Cerebellar cortex (tissue), 1 donor: Measurements from ENCODE around the gene PLXDC1.
"Not testable (repeated sequence)": the region's sequence is repeated elsewhere in the genome, so short reads cannot be mapped to it uniquely, and the experiment has no call there.

Experiments used
- DNase-seq: peaks from one replicate; pipeline ENCODE4 v3.0.0-alpha.2; 2015; ENCODE audit warnings: low spot score

The PLXDC1 gene

DNA sequence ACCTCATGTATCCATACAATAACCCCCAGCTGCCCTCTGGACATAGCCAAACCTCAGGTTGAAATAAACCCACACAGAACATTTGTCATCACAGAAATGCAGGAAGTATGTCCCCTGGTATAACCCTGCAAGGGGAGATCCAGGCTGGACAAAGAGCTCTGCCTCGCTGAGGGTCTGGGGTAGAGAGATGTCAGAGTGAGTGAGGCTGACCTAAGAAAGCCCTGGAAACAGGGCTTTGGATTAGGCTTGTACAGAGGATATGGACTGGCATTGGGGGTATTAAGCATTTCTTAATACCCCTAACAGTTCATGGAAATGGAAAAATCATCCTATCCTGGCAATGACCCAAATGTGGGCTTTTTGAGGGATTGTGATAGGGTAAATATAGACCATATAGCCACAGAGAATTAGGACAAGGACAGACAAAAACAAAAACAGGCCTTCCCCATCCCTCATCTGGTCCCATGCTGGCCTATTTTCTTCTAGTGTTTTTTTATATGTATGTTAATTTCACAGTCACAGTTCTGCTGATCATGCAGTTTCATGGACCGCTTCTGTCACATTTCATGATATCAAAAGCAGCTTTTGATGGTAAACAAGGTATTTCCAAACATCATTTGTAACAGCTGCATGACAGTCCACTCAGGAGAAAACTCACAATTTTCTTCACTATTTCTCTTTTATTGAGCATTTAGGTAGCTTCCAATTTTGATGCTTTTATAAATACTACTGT, 26.1 kb downstream of the PLXDC1 start:
- DNase-seq = no peak

- DNase-seq = peak; percentile 96
Observed at GRCh38 chr17:39123627-39124026, 27.8 kb downstream of the PLXDC1 start.

- no peak for DNase-seq
Observed at GRCh38 chr17:39122991-39123390, 28.4 kb downstream of the PLXDC1 start.

DNA sequence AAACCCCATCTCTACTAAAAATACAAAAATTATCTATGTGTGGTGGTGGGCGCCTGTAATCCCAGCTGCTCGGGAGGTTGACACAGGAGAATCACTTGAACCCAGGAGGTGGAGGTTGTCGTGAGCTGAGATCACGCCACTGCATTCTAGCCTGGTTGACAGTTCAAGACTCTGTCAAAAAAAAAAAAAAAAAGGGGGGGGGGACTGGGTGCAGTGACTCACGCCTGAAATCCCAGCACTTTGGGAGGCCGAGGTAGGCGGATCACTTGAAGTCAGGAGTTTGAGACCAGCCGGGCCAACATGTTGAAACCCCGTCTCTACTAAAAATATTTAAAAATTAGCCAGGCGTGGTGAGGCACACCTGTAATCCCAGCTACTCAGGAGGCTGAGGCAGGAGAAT, 29.5 kb downstream of the PLXDC1 start:
- DNase-seq = not testable (repeated sequence)

DNA sequence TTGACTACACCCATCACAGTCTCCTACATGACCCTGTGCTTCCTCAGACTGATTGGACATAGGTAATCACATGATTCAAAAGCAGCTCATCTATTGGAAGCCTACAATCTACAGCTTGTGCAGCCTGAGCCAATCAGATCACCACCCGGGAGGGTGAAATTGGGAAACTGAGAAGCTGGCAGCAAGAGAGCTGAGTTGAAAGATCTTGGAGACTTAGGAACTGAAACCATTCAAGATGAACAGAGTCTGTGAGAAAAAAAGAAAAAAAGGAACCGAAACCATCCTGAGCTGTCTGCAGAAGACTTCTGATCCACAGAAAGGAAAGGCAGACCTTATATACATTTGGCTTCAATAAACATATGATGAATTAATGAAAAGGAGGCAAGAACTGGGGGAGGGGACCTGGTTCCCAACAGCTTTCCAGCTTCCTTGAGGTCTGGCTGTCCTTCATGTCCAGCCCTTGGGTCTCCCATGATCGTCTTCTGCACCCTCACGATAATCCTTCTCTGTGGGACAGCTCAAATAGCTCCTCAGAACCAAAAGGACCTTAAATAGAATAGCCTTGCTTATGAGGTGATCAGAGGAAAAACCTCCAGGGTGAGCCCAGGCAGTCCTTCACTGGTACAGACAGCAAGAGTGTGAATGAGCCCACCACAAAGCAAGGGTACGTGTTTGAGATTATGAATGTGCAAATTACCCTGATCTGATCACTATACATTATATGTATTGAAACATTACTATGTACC, 32.6 kb downstream of the PLXDC1 start:
- no peak for DNase-seq

DNA sequence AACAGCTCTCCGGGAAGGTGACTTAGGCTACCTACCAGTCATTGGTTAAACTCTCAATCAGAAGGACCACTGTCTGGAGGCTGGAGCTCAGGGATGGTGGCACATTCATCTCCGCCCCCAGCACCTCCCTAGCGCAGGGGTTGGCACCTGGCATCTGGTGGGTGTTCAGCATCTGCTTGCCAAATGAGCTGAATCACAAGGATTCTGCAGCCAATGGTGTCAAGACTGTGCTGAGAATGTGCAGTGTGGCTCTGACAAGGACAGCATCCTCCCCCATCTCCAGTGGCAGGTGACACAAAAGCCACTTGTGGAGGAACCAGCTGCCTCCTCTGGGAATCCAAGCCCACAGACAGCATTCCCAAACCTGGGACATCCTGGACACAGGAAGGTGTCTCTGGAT, 35.2 kb downstream of the PLXDC1 start:
- no peak for DNase-seq

DNA sequence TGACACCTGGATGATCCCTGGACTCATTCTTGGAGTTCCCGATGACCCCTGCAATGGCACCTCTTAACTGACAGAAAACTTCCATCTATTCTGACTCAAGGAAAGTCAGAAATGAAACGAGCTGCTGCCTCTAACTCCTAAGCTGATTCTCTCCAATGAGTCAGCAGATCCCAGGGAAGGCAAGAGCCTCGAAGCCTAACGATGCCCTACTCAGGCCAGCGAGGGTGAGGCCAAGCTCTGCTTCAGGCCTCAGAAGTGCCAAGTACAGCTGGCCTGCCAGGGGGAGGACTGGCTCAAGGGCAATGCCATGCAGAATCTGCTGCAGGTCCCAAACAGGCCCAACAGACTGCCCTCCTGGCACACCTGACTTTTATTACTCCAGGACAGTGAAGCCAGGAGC, 36.3 kb downstream of the PLXDC1 start:
- no peak for DNase-seq

DNA sequence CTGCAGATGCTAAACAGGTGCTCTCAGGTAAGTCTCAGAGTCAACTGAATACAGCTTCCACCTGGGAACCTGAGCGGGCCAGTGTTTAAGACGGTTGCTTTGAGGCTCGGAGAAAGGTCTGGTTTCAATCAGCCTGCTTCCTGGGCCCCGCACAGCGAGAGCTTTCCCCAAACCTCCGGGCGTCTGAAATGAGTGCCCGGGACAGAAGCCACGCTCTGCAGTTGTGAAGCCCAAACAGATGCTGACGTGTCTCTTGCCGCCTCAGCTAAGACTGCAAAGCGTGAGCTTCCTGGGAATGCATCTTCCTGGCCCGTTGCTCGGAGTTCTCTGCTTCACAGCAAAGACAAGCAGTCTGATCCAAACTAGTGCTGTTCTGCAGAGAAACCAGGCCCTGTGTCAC, 36.7 kb downstream of the PLXDC1 start:
- no peak for DNase-seq

- no peak for DNase-seq
Observed at GRCh38 chr17:39113871-39114270, 37.6 kb downstream of the PLXDC1 start.

GRCh38 chr17:39110435-39111136, 40.9 kb downstream of the PLXDC1 start:
- no peak for DNase-seq

GRCh38 chr17:39108461-39109375, 42.7 kb downstream of the PLXDC1 start:
- no peak for DNase-seq

DNA sequence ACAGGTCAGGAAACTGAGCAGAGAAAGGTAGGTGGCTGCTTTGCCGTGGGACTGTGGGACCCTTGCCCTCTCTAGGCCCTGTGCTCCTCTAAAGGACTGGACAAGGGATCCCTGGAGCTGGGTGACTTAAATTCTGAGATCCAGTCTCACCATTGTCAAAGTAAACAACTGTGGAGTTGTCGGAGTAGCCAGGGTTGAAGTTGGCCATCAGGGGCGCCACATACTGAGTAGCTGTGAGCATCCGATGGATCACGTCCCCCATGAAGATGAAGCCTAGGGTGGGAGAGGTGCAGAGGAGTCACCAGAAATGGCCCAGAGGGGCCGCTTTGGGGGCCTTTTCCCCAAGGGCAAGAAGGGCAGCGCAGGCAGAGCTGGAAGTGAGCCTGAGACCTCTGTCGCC, 43.5 kb downstream of the PLXDC1 start:
- DNase-seq = no peak

DNA sequence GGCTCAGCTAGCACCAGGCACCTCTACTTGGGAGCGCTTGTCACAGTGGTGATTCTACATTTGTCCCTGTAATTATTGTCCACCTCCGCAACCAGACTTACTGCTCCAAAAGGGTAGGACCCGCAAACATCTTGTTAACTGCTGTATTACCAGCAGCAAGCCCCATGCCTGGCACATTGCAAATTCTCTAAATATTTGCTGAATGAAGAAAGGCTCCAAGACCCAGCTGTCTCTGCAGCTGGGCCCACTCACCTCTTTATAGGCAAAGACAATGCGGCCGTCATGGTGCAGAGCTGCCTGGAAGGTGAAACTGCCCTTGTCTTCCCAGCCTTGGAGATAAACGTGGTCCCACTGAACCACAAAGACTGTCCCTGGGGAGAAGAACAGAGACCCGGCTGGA, 44.3 kb downstream of the PLXDC1 start:
- no peak for DNase-seq

DNA sequence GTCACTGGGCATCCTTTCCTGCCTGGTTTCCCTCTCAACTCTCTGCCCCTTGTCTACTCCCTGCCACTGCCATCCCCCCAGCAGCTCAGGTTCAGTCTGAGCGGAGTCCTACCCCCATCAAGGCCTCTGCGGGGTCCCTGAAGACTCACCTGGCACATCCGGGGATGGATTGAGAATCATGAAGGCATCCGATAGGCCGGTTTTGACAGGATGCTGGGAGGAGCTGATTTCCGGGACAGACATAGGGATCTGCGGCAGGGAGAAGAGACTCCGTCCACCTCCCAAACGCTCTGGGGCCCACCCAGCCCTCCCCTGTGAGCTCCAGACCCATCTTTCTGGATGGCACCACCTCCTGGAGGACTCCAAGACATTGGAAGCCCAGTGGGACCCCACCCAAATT, 45.7 kb downstream of the PLXDC1 start:
- DNase-seq = no peak

DNA sequence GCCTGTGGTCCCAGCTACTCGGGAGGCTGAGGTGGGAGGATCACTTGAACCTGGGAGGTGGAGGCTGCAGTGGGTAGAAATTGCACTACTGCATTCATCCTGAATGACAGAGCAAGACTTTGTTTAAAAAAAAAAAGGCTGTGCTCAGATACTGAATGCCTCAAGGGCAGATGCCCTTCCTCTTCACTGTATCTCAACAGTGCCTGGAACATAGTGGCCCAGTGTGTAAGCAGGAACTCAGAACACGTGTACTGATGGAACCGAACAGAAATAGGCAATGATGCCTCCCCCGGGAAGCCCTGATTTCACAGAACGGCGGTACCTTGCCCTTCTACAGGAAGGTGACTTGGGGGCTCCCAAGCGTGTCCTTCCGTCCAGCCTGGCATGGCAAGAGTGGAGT, 46.8 kb downstream of the PLXDC1 start:
- DNase-seq = no peak

DNA sequence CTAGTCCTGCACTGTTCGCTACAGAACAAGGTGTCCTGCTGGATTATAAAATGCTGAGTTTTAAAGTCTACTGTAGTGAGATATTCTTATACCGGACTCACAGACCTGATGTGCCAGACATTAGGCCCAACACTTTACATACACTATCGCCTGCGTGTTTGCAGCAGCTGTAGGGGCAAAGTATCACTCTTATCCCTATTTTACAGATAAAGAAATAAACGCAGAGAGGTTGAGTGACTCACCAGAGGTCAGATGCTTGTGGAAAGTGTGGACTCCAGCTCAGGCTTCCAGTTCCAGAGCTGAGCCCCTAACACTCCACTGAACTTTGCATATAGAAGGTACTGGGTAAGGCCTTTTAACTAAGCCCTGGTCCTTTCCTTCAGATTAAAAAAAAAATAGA, 47.4 kb downstream of the PLXDC1 start:
- DNase-seq = no peak

DNA sequence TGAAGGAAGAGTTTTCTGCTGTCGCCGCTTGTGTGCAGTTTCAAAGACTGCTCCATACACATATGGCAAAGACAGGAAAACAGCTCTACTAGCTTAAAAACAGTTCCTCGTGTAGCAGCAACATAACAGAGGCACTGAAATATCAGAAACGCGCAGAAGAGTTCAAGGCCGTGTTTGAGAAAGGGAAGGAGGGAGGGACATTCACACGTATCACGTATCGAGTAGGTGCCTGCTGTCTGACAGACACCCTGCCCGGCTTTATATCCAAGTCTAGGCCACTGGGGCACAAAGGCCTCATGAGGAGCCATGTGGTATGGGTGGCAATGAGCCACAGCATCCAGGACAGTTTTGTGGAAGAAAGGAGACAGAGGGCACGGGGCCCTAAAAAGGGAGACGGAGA, 50.3 kb downstream of the PLXDC1 start:
- DNase-seq = no peak

DNA sequence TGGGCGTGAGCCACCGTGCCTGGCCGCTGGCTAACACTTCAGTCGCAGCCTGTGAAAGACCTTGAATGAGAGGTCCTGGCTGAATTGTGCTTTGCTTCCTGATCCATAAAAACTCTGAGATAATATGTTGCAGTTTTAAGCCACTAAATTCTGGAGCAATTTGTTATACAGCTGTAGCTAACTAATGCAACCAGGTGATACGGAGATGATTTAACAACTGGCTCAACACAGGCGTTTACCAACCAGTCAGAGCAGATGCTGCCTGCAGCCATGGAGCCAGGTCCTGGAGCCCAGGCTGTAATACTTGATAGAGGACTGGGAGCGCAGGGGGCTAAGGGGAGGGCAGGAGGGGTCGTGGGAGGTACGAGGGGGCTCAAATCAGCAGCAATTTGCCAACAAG, 50.9 kb downstream of the PLXDC1 start:
- DNase-seq = no peak

DNA sequence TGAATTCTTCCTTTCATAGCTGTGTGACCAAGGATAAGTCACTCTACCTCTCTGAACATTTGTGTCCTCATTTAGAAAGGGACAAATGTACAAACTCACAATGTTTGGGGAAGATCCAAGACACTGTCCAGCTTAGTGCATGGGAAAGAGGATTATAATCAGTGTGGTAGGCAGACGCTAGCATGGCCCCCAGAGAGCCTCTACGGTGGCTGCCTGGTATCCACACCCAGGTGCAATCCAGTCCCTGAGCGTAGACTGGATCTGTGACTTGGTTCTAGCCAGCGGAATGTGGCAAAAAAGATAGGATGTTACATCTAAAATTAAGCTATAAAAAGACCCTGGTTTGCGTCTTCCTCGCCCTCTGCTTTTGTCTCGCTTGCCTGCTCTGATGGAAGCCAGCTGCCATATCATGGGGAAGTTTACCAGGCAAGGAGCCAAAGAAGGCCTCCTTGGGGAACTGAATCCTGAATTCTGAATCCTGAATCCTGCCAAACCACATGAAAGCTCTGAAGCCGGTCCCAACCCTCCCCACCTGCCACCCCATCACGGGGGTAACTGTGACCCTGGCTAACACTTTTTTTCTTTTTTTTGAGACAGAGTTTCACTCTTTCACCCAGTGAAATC, 51.7 kb downstream of the PLXDC1 start:
- DNase-seq = no peak

- DNase-seq = no peak
Observed at GRCh38 chr17:39098588-39098987, 52.8 kb downstream of the PLXDC1 start.

DNA sequence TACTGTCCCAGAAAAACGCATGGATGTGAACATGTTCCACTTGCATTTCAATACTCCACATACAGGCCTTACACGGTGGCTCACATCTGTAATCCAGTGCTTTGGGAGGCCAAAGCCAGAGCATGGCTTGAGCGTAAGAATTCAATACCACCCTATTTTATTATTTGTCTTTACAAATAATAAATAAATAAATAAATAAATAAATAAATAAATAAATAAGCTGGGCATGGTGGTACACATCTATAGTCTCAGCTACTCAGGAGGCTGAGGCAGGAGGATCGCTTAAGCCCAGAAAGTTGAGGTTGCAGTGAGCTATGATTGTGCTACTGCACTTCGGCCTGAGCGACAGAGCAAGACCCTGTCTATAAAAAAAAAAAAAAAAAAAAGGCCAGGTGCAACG, 53.9 kb downstream of the PLXDC1 start:
- no peak for DNase-seq

GRCh38 chr17:39097150-39097519, 54.3 kb downstream of the PLXDC1 start:
- no peak for DNase-seq
